ENCODE results near the gene NUCB1. TPM values are rescaled to one million over a fixed set of nuclear protein-coding genes. Genes with fewer than 3 reads are reported as not detected.
A peak's percentile ranks its signal among the peaks of the same experiment; 100 is the strongest.
"Not testable (repeated sequence)": the region's sequence is repeated elsewhere in the genome, so short reads cannot be mapped to it uniquely, and the experiment has no call there.

The NUCB1 gene
- total and polyA plus RNA-seq, 8 donors = 60.9 to 136 (median 96.3) TPM

DNA sequence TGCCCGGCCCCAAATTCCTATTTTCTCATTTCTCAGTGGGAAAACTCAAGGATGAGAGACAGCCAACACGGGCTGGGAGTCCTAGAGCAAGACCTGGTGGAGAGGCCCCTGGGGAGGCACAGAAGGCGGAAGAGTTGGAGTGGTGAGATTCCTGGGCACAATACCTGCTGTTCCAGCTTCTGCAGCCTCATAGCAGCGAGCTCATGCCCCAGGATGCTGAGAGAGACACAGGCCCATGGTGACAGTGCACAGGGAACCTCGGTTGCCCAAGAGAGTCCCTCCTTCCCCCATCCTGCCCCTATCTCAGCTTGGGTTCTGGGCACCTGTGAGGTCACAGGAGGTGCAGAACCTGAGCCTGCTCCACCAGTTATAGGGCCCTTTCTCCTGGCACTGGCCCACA is 2.9 kb upstream of the NUCB1 start:
- no peaks in the 10 kb centered on the region for H3K9me3 ChIP-seq
- DNase-seq (no peak), FAIRE-seq (no peak), ATAC-seq (no peak)
- H3K27ac ChIP-seq = no peak overlapping the region
- no peaks in the 10 kb centered on the region for H3K36me3 ChIP-seq
- H3K27me3 ChIP-seq = no peaks in the 10 kb centered on the region
- intact Hi-C loops (cut with DNase I) = no loop called here
- 75 to 90% methylated on average over 5 of the region's 5 CpGs for WGBS, 2 donors
- peaks cover 0 to 10% (median 9%) of the 10 kb centered on the region in 3 donors for H3K4me1 ChIP-seq
- no peak overlapping the region for H3K4me3 ChIP-seq
- TF ChIP-seq, protein P1, sequence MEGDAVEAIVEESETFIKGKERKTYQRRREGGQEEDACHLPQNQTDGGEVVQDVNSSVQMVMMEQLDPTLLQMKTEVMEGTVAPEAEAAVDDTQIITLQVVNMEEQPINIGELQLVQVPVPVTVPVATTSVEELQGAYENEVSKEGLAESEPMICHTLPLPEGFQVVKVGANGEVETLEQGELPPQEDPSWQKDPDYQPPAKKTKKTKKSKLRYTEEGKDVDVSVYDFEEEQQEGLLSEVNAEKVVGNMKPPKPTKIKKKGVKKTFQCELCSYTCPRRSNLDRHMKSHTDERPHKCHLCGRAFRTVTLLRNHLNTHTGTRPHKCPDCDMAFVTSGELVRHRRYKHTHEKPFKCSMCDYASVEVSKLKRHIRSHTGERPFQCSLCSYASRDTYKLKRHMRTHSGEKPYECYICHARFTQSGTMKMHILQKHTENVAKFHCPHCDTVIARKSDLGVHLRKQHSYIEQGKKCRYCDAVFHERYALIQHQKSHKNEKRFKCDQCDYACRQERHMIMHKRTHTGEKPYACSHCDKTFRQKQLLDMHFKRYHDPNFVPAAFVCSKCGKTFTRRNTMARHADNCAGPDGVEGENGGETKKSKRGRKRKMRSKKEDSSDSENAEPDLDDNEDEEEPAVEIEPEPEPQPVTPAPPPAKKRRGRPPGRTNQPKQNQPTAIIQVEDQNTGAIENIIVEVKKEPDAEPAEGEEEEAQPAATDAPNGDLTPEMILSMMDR (IDR thresholded peaks at IDR 0.05) = no peak

DNA sequence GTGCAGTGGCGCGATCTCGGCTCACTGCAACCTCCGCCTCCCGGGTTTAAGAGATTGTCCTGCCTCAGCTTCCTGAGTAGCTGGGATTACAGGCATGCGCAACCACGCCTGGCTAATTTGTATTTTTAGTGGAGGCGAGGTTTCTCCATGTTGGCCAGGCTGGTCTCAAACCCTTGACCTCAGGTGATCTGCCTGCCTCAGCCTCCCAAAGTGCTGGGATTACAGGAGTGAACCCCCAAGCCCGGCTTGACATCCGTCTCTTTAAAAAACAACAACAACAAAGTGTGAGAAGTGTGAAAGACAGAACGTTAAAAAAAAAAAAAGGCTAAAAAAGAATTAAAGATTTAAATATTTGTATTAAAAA is 744 bp upstream of the NUCB1 start:
- H3K27me3 ChIP-seq; intact Hi-C loops (cut with DNase I); H3K4me1 ChIP-seq; H3K9me3 ChIP-seq; FAIRE-seq; DNase-seq; H3K36me3 ChIP-seq; ATAC-seq: not testable (repeated sequence)
- Histone ChIP-seq H3K4me3 (peak overlapping the region in 3 of 4 donors; percentile 47 to 84 (median 60)), H3K27ac (peak overlapping the region; percentile 9 to 89 (median 74))
- WGBS, 2 donors = 83 to 85% methylated on average over 11 of the region's 11 CpGs

DNA sequence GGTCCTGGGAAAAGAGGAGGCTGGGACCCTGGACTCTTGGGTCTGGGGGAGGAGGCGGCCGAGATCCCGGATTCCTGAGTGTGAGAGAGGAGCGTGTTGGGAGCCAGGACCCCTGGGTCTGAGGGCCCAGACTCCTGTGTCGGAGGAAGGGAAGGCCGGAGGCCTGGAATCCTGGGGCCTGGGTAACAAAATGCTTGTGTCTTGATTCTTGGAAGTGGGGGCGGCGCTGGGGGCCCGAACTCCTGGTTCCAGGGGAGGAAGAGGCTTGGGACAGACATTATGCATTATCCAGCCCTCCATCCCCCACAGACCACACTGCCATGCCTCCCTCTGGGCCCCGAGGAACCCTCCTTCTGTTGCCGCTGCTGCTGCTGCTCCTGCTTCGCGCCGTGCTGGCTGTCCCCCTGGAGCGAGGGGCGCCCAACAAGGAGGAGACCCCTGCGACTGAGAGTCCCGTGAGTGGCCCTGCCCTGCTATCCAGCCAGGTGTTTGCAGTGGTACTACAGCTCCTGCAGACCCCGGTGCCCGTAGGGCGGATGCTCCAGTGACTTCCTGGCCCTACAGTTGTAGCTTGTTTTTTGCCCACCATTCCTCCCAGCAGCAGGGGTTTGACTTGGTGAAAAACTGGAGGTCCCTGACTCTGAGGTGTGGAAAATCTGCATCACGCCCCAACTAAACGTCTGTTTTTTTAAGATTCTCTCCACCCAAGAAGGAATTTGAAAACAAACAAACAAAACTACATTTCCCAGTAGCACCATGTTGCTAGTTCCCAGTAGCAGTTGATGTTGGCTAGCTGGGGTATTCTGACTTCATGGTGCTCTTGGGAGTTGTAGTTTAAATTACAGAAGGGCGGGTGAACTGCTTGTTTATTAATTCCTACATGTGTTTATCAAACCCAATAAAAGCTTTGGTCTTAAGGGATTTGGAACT is 630 bp downstream of the NUCB1 start:
- peak overlapping the region; percentile 47 to 92 (median 72) for H3K4me3 ChIP-seq
- peak in 2 of 6 donors; percentile 34 to 79 for DNase-seq
- no peaks in the 10 kb centered on the region for H3K9me3 ChIP-seq
- peaks cover 0 to 10% (median 9%) of the 10 kb centered on the region in 3 donors for H3K4me1 ChIP-seq
- peak; percentile 28 to 48 (median 42) for ATAC-seq
- peaks cover 0 to 10% (median 0%) of the 10 kb centered on the region in 3 donors for H3K36me3 ChIP-seq
- TF ChIP-seq, protein P1 (IDR thresholded peaks at IDR 0.05) = no peak
- intact Hi-C loops (cut with DNase I) = no loop called here
- WGBS, 2 donors = 9 to 10% methylated on average over 24 of the region's 24 CpGs
- no peaks in the 10 kb centered on the region for H3K27me3 ChIP-seq
- peak overlapping the region; percentile 36 to 89 (median 62) for H3K27ac ChIP-seq
- no peak for FAIRE-seq

DNA sequence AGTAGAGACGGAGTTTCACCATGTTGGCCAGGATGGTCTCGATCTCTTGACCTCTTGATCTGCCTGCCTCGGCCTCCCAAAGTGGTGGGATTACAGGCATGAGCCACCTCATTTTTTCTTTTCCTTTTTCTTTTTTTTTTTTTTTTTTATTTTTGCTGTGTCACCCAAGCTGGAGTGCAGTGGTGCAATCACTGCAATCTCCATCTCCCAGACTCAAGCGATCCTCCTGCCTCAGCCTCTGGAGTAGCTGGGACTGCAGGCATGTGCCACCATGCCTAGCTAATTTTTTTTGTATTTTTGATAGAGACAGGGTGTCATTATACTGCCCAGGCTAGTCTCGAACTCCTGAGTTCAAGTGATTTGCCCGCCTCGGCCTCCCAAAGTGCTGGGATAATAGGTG is 2.2 kb downstream of the NUCB1 start:
- intact Hi-C loops (cut with DNase I); H3K27ac ChIP-seq; DNase-seq; H3K4me3 ChIP-seq; H3K36me3 ChIP-seq; H3K27me3 ChIP-seq; H3K4me1 ChIP-seq; H3K9me3 ChIP-seq; ATAC-seq; FAIRE-seq: not testable (repeated sequence)
- 91 to 98% methylated on average over 7 of the region's 7 CpGs for WGBS, 2 donors

DNA sequence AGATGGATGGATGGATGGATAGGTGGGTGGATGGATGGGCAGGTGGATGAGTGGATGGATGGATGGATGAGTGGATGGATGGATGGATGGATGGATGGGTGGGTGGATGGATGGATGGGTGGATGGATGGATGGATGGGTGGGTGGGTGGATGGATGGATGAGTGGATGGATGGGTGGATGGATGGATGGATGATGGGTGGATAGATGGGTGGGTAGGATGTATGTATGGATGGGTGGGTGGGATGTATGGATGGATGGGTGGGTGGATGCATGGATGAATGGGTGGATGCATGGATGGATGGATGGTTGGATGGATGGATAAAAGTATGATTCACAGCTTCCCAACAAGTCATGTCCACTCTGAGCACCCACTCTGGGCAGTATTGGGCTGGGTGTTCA is 3.7 kb downstream of the NUCB1 start:
- H3K4me1 ChIP-seq, ATAC-seq, H3K36me3 ChIP-seq: not testable (repeated sequence)

DNA sequence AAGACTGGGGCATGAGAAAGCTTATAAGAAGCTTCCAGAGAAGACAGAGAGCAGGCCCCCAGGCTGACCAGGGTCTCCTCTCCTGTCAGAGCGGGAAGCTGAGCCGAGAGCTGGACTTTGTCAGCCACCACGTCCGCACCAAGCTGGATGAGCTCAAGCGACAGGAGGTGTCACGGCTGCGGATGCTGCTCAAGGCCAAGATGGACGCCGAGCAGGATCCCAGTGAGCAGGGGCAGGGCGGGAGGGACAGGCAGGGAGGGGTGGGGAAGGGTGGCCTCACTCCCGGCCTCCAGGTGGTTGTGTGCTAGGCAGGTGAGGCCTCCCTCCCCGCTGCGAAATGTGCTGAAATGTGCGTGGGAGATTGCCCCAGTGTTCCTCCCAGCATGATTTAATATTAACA is 5.6 kb downstream of the NUCB1 start:
- Histone ChIP-seq H3K9me3 (no peaks in the 10 kb centered on the region), H3K27ac (no peak overlapping the region), H3K36me3 (peaks cover 0 to 13% (median 12%) of the 10 kb centered on the region in 3 donors), H3K4me3 (no peak overlapping the region), H3K27me3 (no peaks in the 10 kb centered on the region), H3K4me1 (peaks cover 0 to 10% (median 9%) of the 10 kb centered on the region in 3 donors)
- no peak for ATAC-seq
- WGBS, 2 donors = 91 to 95% methylated on average over 14 of the region's 14 CpGs
- DNase-seq = no peak
- intact Hi-C loops (cut with DNase I) = no loop called here
- FAIRE-seq = no peak
- TF ChIP-seq, protein P1 (IDR thresholded peaks at IDR 0.05) = no peak

More for the DNA sequence above, 3.7 kb downstream of the NUCB1 start:
- intact Hi-C loops (cut with DNase I); H3K4me3 ChIP-seq; DNase-seq; H3K27me3 ChIP-seq; H3K27ac ChIP-seq; H3K9me3 ChIP-seq; FAIRE-seq: not testable (repeated sequence)
